Osteocyte (in vitro differentiated cells): ENCODE measurements around the gene PIGU. TPM values are rescaled to one million over a fixed set of nuclear protein-coding genes. Genes with fewer than 3 reads are reported as not detected.

Experiments used
- DNase-seq: peaks from one replicate; pipeline ENCODE4 v3.0.0; 2021; ENCODE audit warnings: mixed read lengths; ENCODE audit not compliant: unreplicated experiment; ENCODE audit errors: extremely low spot score
- H3K27ac Mint-ChIP-seq: one replicate; pipeline ENCODE4 v1.8.0; 2021; ENCODE audit warnings: mild to moderate bottlenecking, mixed read lengths; ENCODE audit not compliant: unreplicated experiment
- H3K27me3 Mint-ChIP-seq: one replicate; pipeline ENCODE4 v1.8.0; 2021; ENCODE audit warnings: mixed read lengths; ENCODE audit not compliant: unreplicated experiment
- H3K36me3 Mint-ChIP-seq: one replicate; pipeline ENCODE4 v1.8.0; 2021; ENCODE audit warnings: mixed read lengths; ENCODE audit not compliant: unreplicated experiment
- H3K4me1 Mint-ChIP-seq: one replicate; pipeline ENCODE4 v1.8.0; 2021; ENCODE audit warnings: mixed read lengths; ENCODE audit not compliant: unreplicated experiment
- H3K4me3 Mint-ChIP-seq: one replicate; pipeline ENCODE4 v1.8.0; 2021; ENCODE audit warnings: mild to moderate bottlenecking, moderate library complexity, mixed read lengths; ENCODE audit not compliant: unreplicated experiment
- H3K9me3 Mint-ChIP-seq: one replicate; pipeline ENCODE4 v1.8.0; 2021; ENCODE audit warnings: mixed read lengths; ENCODE audit not compliant: unreplicated experiment
- CTCF ChIP-seq: fragments of 200-600 bp; sonication (generic); IDR thresholded peaks from 2 replicates; pipeline ENCODE4 v1.5.0; 2021; ENCODE audit warnings: antibody characterized with exemption, mild to moderate bottlenecking, moderate library complexity
- total RNA-seq: library from RNA; stranded (reverse); gene quantifications from 2 replicates; pipeline ENCODE4 v1.2.1, GENCODE V29; 2021

The PIGU gene
- total RNA-seq, 1 donor from 2014 or later, result 15.5 TPM

DNA sequence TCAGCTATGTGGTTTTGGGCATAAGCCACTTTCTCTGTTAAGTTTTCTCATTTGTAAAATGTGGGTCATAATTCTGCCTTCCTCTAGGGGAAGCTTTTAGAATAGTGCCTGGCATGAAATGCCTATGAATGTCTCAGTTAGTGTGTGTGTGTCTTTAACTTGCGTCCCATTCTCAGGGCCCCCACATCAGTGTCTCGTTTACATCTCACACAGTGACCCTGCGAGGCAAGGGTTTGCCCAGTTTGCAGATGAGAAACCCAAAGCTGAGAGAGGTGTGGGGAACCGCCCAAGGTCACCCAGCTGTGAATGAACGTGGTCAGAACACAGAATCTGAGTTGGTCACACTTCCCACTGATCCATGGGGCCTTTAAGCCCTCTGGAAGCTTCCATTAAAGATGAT, 146.6 kb downstream of the PIGU start:
- Mint-ChIP-seq H3K4me3 (no peak overlapping the region), H3K4me1 (peaks cover 18% of the 10 kb centered on the region), H3K27ac (no peak overlapping the region), H3K36me3 (peaks cover 30% of the 10 kb centered on the region), H3K9me3 (no peaks in the 10 kb centered on the region), H3K27me3 (no peaks in the 10 kb centered on the region)
- no peak for DNase-seq
- TF ChIP-seq CTCF, result no peak

DNA sequence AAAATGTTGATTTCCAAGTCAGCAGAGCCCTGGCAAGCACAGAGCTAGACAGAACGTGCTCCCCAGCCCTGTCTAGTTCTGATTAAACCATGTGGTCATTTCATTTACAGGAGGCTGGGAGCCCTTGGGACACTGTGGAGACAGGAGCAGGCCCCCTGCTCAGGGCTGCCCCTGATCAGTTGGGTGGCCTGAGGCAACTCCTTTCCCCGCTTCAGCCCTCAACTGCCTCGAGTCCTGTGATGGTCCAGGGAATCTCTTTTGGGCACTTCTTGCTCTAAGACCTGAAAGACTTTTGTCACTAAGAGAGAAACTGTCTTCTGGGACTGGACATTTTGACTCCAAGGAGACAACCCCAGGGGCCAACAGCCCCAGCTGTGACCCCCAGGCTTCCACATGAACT, 147.2 kb downstream of the PIGU start:
- no peak for TF ChIP-seq CTCF
- peaks cover 30% of the 10 kb centered on the region for H3K36me3 Mint-ChIP-seq
- no peaks in the 10 kb centered on the region for H3K27me3 Mint-ChIP-seq
- H3K9me3 Mint-ChIP-seq, result no peaks in the 10 kb centered on the region
- peaks cover 24% of the 10 kb centered on the region for H3K4me1 Mint-ChIP-seq
- no peak overlapping the region for H3K4me3 Mint-ChIP-seq
- no peak overlapping the region for H3K27ac Mint-ChIP-seq
- DNase-seq, result no peak

- Mint-ChIP-seq H3K4me3 (no peak overlapping the region), H3K36me3 (peaks cover 23% of the 10 kb centered on the region), H3K4me1 (peaks cover 31% of the 10 kb centered on the region), H3K27me3 (no peaks in the 10 kb centered on the region), H3K27ac (peak overlapping the region; percentile 47), H3K9me3 (no peaks in the 10 kb centered on the region)
- TF ChIP-seq CTCF, result no peak
- no peak for DNase-seq
These were observed 148.0 kb downstream of the PIGU start for GRCh38 chr20:34528921-34529297.

- Mint-ChIP-seq H3K27ac (peak overlapping the region; percentile 95), H3K9me3 (no peaks in the 10 kb centered on the region), H3K4me3 (no peak overlapping the region), H3K36me3 (peaks cover 25% of the 10 kb centered on the region), H3K4me1 (peaks cover 49% of the 10 kb centered on the region), H3K27me3 (no peaks in the 10 kb centered on the region)
- DNase-seq, result peak; percentile 40
- TF ChIP-seq CTCF, result no peak
These were observed 149.9 kb downstream of the PIGU start for GRCh38 chr20:34527016-34527415.

DNA sequence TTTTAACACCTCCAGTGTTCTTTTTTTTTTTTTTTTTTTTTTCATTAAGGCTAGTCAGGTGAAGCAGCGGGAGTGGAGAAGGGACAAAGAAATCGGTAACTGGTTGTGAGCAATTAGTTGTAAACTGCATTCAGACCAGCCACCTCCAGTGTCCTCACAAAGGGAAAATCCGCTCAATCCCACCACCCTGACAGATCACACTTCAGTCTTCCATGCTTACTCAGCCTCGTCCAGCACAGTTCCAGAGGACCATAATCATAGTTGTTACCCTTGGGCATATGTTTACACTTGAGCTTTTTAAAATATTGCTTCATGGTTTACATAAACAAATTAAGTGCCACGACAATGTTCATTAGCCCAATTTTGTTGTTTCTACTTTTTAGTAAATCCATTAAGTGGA, 150.4 kb downstream of the PIGU start:
- DNase-seq, result peak; percentile 46
- Mint-ChIP-seq H3K27ac (peak overlapping the region; percentile 95), H3K4me1 (peaks cover 55% of the 10 kb centered on the region), H3K9me3 (no peaks in the 10 kb centered on the region), H3K27me3 (no peaks in the 10 kb centered on the region), H3K36me3 (peaks cover 25% of the 10 kb centered on the region), H3K4me3 (no peak overlapping the region)
- no peak for TF ChIP-seq CTCF
